HG02588 (cell line): Measurements from ENCODE around the gene CD244.
"Not testable (repeated sequence)": the region's sequence is repeated elsewhere in the genome, so short reads cannot be mapped to it uniquely, and the experiment has no call there.

Source experiments
- ATAC-seq: cut with Tn5 transposase; IDR thresholded peaks from one replicate; pipeline ENCODE4 v1.9.1; 2021; ENCODE audit warnings: mild to moderate bottlenecking, moderate library complexity; ENCODE audit not compliant: unreplicated experiment

The CD244 gene

DNA sequence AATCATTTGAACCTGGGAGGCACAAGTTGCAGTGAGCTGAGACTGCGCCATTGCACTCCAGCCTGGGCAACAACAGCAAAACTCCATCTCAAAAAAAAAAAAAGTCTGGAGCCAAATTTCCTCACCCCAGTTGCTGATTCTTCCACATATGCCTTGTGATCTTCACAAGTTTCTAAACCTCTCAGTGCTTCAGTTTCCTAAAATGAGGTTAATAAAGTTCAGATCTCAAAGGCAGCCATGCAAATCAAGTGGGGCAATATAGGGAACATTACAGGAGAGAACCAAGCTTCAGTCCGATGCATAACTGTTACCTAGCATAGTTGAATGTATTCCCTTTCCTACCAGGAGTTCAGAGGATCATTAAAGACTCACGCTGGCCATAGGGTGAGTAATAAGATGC is 17.5 kb upstream of the CD244 start:
- ATAC-seq = no peak

DNA sequence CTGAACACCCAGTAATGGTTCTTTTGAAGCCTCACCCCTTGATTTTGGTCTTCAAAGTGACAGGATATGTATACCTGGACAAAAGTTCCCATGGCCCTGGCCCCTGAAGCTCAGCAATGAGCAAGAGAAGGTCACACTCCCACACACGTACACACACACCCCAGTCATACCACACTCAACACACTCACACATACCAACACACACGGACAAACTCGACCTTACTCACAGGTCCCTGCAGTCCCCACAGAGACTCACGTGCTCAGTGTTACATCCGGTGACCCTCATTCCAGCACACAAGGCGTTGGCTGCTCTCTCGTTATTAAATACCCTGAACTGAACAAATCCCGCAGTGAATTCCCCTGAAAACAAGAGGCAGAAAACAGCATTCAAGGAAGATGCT is 16.4 kb upstream of the CD244 start:
- ATAC-seq = no peak

DNA sequence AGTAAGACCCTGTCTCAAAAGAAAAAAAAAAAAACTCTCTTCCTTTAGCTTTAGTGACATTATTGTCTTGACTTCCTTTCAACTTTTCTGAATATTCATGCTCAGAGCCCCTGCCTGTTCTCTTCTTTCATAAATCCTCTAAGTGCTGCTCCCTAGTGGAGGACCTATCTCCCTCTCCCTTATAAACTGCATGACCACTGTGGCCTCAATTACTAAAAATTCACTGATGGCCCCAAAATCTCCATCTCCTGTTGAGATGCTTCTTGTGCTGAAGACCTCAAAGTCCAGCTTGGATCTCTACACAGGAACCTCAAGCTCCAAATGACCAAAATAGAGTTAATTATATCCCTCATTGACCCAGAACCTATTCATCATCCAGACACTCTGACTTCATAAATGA is 14.5 kb upstream of the CD244 start:
- ATAC-seq = no peak

DNA sequence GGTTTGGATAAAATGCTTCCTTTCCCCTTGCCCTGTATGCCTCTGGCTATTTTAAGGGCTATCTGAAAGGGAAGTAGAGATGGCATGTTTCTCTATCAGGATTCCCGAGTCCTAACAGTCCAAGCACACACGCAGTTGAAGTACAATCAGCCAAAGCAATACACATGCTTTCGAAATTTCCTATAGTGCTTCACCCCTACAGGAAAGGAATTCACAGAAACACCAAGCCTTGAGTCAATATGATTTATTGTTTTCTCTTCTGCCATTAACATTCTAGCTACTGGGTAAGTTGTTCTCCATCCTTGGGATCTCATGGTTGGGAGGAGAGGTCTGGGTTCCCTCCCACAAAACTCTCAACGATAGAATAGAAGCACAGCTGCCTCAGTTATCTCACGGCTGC is 13.6 kb upstream of the CD244 start:
- no peak for ATAC-seq

DNA sequence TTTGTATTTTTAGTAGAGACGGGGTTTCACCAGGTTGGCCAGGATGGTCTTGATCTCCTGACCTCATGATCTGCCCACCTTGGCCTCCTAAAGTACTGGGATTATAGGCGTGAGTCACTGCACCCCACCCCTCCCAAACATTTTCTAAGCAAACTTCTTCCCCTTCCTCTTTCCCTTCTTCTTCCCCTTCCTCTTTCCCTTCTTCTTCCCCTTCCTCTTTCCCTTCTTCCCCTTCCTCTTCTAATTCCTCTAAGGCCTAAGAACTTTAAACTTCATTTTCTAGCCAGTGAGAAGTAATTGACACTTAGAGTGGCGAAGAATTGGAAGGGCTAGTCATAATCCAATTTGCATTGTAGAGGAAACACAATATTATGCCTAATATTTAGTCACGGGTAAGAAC is 12.9 kb upstream of the CD244 start:
- not testable (repeated sequence) for ATAC-seq

DNA sequence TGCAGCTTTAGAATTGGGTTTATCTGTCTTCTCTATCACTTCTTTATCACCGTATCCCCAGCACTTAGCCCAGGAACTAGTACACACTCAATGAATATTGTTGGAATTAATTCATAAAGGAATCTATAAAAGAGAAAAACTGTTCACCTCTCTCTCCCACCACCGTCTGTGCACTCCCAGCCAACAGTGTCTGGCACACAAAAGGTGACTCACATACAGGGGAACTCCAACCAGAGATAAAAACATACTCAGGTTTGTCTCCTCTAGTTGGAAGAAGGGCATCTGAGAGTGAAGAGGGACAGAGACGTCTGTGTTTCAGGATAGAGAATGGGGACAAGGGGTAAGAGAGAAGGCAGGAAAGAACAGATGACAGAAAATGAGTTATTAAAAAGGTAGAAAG is 12.2 kb upstream of the CD244 start:
- no peak for ATAC-seq

DNA sequence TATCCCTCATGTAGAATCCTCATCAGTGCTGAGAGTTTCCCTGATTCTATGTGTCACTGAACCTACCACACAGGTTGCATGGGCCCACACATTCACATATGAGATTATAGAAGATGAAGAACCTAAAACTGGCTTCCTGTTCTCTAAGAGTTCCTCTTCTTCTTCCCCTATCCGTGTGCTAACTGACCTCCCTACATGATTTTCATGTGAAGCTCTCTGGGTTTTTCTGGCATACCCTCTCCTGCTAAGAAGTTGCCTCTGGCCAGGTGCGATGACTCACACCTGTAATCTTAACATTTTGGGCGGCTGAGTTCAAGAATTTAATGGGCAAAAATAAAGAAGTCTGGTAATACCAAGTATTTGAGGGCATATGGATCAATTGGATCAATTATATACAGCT is 5.5 kb upstream of the CD244 start:
- no peak for ATAC-seq

DNA sequence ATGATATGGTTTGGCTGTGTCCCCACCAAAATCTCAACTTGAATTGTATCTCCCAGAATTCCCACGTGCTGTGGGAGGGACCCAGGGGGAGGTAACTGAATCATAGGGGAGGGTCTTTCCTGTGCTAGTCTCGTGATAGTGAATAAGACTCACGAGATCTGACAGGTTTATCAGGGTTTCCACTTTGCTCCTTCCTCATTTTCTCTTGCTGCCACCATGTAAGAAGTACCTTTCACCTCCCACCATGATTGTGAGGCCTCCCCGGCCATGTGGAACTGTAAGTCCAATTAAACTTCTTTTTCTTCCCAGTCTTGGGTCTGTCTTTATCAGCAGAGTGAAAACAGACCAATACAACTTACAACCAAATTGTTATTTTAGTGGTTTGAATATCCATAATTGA is 5.0 kb upstream of the CD244 start:
- ATAC-seq = not testable (repeated sequence)

DNA sequence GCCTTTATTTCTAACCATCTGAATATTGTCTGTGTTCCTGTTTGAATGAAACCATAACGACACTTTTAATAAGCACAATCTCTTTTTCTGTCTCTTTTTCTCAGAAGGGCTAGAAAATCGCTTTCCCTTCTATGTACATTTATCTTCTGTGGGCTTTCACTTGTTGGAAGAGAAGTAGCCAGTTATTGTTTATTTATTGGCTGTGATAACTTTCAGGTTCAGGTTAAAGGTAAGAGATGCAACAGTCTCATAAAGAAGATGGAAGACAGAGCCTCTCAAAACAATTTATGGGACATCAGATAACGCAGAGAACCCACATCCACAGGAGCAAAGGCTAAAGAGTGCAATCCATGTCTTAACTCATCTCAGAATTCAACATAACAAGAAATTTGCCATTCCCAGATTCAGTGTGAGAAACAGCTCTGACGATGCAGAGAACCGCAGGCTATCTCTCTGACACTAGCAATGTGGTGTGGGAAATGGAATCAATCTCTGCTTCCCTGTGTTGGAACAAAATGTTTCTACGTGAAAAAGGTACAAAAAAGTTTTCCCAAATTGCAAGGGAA is 4.1 kb upstream of the CD244 start:
- ATAC-seq = no peak

DNA sequence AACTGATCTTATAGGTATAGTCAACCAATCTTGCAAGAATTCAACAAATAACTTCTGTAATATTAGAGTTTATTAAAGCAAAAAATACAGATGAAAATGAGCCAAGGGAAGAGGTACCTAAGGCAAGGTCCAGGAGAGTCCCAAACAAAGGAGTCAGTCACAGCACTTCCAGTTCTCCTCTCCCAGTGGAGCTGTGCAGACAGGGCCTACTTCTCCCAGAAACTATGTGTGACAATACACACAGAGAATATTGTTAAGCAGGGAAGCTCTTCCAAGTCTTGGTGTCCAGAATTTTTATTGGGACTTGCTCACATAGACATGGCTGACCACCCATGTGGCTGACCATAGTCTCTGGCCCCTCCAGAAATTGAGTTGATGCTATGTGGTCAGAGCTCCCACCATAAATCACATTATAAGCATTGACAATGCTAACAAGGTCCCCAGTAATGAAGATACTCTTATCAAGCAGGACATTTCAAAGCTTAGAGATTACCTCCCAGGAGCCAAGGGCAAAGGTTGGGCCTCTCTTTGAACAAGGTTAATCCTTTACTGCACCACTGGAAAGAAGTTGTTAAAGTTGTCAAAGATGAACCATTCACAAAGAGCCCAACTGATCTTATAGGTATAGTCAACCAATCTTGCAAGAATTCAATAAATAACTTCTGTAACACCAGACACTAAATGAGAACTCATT is 3.5 kb upstream of the CD244 start:
- no peak for ATAC-seq

DNA sequence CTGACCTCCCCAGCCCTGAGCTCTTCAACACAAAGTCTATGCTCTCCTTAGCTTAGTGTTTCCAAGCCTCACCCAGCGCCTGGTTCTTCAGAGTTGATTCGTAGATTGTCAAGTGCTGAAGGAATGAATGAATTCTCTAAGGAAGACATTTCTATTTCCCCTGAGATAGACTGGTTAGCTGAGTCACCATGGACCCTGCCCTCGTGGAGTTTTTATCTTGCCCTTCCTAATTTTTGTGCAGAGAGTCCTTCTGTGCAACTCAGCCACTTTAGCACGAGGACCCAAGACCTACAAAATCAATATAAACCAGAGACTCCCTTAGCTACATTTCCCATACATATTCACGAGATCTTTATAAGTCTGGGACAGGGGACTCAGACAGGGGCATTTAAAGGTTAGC is 2.6 kb upstream of the CD244 start:
- no peak for ATAC-seq

DNA sequence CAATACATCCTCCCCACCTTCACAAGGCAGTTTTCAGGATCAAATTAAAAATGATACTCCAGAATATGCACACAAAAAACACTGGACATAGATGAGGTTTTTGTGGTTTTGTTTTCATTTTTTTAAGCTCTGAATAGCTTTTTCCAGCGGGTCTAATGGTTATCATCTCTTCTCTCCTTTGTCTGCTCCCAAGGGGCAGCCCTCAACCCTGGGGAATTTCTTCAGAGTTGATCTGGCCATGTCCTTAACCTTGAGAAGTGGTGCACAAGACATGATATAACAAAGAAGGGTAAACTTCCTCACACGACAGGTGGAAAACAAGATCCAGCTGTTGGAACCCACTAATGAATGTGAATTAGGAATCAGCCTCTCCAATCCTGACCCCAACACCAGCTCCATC is 1.5 kb upstream of the CD244 start:
- no peak for ATAC-seq

DNA sequence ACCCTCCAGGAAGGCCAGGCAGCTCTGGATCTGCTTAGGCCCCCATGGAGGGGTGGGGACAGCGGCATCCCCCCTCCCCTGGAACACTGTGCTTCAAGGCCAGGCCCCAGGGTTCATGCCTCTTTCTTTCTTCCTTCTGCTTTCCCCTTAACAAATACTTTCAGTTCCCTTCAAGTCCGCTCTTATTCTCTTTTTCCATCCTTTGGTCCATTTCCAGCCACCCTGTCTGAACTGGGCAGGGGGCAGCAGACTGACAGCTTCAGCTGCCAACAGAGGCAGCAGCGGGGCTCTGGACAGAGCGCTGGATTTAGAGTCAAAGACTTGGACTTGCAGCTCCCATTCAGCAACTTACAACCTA is 1.1 kb upstream of the CD244 start:
- ATAC-seq = no peak

DNA sequence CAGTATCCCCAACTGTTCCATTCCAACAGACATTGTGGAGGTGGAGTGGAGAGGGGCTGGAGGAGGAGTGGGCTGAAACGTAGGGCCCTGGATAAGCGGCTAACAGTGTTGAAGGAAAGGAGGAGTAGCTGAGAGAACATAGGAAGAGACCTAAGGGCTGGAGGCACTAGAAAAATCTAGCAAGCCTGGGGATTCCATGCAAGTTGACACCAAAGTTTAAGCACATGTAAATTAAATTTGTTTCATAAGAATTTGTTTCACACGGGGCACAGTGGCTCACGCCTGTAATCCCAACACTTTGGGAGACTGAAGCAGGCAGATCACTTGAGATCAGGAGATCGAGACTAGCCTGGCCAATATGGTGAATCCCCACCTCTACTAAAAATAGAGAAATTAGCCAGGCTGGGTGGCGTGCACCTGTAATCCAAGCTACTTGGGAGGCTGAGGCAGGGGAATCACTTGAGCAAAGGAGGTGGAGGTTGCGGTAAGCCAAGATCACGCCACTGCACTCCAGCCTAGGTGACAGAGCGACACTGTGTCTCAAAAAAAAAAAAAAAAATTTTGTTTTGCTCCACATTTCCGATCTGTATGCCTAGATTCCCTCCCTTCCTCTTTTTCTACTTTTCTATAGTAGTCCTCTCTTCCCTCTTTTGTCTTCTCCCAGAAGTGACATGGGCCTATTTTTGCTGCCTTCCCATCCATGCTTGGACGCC is 530 bp upstream of the CD244 start:
- ATAC-seq = no peak

DNA sequence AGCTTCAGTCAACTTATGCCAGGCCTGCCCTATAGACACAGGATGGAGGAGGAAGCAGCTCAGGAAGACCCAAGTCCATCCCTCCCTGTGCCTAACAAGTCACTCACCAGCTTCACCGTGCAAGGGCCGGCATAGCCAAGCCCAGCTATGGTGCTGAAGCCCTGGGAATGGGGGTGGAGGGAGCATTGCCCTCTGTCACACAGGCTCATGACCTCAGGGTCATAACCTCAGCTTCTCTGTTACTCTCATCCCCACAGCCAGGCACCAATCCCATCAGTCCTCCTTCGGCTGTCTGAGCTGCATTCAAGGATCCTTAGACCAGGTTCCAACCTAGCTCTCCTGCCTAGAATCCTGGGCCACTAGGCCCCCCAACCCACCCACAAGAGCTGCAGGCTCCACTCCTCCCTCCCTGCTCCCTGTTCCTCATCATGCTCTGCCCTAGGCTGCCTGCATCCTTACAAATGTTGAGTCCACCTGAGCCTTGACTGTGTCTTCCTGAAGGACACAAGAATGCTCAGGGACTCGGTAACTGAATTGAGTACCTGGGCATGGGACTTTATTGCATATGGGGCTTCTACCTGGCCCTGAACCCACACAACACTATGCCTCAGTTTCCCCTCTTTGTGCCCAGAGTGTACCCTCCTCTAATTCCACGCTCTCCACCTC is 1.7 kb downstream of the CD244 start:
- no peak for ATAC-seq

DNA sequence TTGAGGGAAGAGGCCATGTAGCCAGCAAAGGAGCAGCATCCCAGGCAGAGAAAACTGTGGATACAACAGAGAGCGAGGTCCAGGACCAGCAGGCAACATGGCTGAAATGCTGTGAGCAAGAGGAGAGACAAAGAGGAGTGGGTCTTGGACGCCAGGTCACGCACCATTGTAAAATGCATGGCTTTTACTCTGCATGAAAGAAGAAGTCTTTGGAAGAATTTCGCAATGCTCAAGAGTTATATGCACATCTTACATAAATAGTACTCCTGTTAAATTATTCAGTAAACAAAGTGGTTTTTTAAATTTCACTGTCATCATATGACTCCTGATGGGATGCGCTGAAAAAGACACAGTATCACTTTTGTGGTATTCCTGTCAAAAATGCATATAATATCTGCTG is 3.5 kb downstream of the CD244 start:
- ATAC-seq = no peak

DNA sequence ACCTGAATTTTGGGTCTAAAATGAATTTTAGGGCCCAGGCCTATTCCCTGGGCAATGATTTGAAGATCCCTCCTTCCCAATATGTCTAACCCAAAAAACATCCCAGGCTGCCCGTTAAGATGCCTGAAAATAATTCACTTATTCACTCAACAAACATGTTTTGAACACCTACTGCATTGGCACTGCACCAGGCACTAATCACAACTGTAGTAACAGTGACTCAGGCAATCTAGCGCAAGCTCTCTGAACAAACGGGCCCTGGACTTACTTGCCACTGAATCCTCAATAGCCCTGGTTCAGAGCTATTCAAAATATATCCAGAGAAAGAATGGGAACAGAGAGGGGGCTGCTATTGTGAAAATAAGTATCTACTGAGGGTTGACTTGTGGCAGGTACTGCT is 4.2 kb downstream of the CD244 start:
- no peak for ATAC-seq

DNA sequence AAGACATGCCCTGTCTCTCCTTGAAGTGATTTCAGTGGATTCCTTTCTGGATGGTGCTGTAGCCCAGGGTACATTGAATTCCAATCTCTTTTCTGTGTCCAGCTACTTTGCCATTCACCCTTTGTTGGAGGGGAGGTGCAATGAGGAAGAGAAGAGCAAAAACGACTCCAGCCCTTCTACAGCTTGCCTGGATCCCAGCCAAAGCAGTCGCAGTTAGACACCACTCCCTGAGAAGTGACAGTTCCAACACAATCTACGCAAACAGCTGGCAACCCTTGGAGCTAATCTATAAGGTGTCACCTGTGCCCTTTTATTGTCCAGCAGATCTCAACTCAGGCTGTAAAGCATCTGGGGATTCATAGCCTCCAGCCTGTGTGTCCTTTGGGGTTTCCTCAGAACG is 4.6 kb downstream of the CD244 start:
- ATAC-seq = no peak

DNA sequence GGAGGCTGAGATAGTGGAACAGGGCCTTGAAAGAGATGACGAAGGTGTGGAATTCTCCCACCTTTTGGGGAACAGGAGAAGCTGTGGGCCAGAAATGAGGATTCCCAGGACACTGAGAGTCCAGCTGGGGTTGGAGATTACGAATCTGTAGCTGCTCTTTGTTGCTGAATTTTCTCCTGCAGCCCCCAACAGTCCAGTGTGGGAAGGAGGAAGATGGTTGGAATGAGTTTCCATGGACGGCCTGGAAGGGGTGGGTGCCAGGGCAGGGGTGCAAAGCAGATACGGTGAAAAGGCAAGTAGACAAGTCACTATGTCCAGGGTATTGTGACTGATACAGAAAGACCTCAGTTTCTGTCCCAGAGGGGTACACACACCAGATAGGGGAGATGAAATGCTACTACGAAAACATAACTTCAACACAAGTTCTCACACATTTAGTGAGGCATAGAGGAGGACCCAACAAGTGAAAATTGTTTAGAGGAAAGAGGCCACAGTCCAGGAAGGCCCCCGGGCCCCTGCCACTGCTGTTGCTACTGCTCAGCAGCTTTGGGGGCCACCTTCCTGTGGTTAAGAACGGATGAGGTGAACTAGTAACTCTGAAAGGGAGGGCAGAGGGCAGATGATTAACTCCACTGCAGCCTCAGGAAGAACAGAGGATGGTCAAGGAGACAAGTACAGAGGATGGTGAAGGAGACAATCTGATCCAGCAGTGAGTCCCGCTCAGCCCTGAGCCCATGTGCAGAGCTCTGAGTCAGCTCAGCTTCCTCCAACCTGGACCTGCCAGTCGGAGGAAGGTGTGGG is 7.3 kb downstream of the CD244 start:
- ATAC-seq = no peak

DNA sequence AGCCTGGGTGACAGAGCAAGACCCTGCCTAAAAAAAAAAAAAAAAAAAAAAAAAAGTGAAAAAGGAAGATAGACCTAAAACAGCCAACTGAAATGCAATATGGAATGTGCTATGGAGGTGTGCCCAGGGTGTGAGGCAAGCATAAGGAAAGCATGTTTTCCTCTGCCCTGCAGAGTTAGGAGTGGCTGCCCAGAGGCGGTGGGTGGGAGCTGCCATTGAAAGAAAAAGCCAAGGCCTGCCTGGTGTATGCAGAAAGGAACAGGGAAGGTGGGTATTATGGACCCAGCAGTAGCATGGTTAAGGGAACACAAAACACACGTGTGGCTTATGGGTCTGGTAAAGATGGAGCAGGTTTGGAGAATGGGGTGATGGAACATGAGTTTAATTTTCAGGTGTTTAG is 8.9 kb downstream of the CD244 start:
- ATAC-seq = no peak

DNA sequence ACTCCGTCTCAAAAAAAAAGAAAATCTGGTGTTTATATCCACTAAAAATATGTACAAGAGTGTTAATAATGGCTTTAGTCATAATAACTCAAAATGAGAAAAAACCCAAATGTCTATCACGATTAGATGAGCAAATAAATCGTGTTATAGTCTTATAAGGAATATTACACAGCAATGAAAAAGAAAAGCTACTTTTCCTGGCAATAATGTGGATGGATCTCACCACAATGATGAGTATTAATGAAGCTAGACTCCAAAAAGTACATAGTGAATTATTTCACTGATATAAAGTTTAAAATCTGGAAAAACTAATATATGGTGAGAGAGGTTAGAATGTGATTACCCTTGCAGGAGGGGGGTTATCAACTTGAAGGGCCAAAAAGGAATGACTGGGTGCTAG is 9.7 kb downstream of the CD244 start:
- ATAC-seq = no peak
